ENCODE measurements around the gene MCOLN1. TPM values are rescaled to one million over a fixed set of nuclear protein-coding genes. Genes with fewer than 3 reads are reported as not detected.

The MCOLN1 gene
- total RNA-seq, 1 experiment from 2014 or later, result 15.7 TPM

- H3K9ac ChIP-seq (ENCODE audit: extremely low read depth, insufficient read length, low read length), result no peak overlapping the region
These were observed 27.9 kb upstream of the MCOLN1 start for GRCh38 chr19:7494416-7495098.

More at GRCh38 chr19:7494416-7495098, 27.9 kb upstream of the MCOLN1 start:
- H4K8ac ChIP-seq (replicated peaks; ENCODE audit: insufficient read length, low read depth, low read length), result no peak overlapping the region
- H3K27me3 ChIP-seq (ENCODE audit: insufficient read depth, low read length), result no peaks in the 10 kb centered on the region
- H2BK12ac ChIP-seq (ENCODE audit: insufficient read length, low read depth, low read length), result no peak overlapping the region
- no peak overlapping the region; the same call in 1 of the 2 replicates for H2BK15ac ChIP-seq (ENCODE audit: low read depth, low read length)
- Mint-ChIP-seq H3K9me3 (no peaks in the 10 kb centered on the region), H3K4me1 (peaks cover 6 to 14% of the 10 kb centered on the region in 2 experiments), H3K27ac (no peak overlapping the region), H3K36me3 (ENCODE audit: insufficient read depth in 1 of 3, low read depth in 3 of 3) (no peaks in the 10 kb centered on the region), H3K27me3 (ENCODE audit: low read depth) (peaks cover 32% of the 10 kb centered on the region), H3K4me3 (no peak overlapping the region)
- H4K5ac ChIP-seq (ENCODE audit: insufficient read length, low read depth, low read length), result no peak overlapping the region
- no peak overlapping the region for H3K4ac ChIP-seq (ENCODE audit: low read depth, low read length)
- no peak overlapping the region for H2AFZ ChIP-seq (ENCODE audit: low read length)
- no peaks in the 10 kb centered on the region for H3K23me2 ChIP-seq (ENCODE audit: insufficient read length, low read depth, low read length, poor library complexity, severe bottlenecking)
- TF ChIP-seq CTCF (conservative IDR thresholded peaks at IDR 0.05), result no peak
- no peak overlapping the region for H3K14ac ChIP-seq (ENCODE audit: insufficient read depth, low read length)
- no peak overlapping the region for H4K91ac ChIP-seq (ENCODE audit: insufficient read length, low read depth, low read length)
- H3K27ac ChIP-seq (ENCODE audit: insufficient read length, low read depth, low read length), result no peak overlapping the region
- H3K4me1 ChIP-seq (ENCODE audit: insufficient read depth, low read length), result peaks cover under 1% of the 10 kb centered on the region; the same call in 1 of the 2 replicates
- H2BK120ac ChIP-seq (ENCODE audit: low read depth, low read length, poor library complexity, severe bottlenecking), result no peak overlapping the region
- no peak for DNase-seq
- no peak overlapping the region for H3K4me2 ChIP-seq (ENCODE audit: insufficient read depth, insufficient read length, low read length)
- no peaks in the 10 kb centered on the region for H3K9me3 ChIP-seq (ENCODE audit: control insufficient read depth, low read depth, low read length)
- no peak overlapping the region for H3K23ac ChIP-seq (ENCODE audit: insufficient read length, low read depth, low read length)
- H2BK20ac ChIP-seq (ENCODE audit: low read depth, low read length, poor library complexity, severe bottlenecking), result no peak overlapping the region
- no peaks in the 10 kb centered on the region for H4K20me1 ChIP-seq (ENCODE audit: control insufficient read depth, insufficient read depth, insufficient read length)
- WGBS (ENCODE audit: extremely low coverage, insufficient read length, low lambda C conversion rate), result no CpG with 5 or more reads among the region's 13 CpGs
- no peak overlapping the region for H2AK5ac ChIP-seq (ENCODE audit: insufficient read length, low read length)
- H3K18ac ChIP-seq (ENCODE audit: insufficient read length, low read depth, low read length), result no peak overlapping the region
- H3K56ac ChIP-seq (ENCODE audit: insufficient read length, low read depth, low read length), result no peak overlapping the region
- no peak overlapping the region for H3T11ph ChIP-seq (ENCODE audit: low read length)
- no peak overlapping the region for H2BK5ac ChIP-seq (ENCODE audit: insufficient read length, low read length)
- no peaks in the 10 kb centered on the region for H3K79me1 ChIP-seq (ENCODE audit: insufficient read depth, low read depth, low read length, poor library complexity, severe bottlenecking)
- H3K79me2 ChIP-seq (ENCODE audit: insufficient read depth, low read length), result no peaks in the 10 kb centered on the region

All from H9 (cell line).